GM18858 (cell line): ENCODE results near the gene MYNN.

Experiments used
- ATAC-seq: cut with Tn5 transposase; IDR thresholded peaks from one replicate; pipeline ENCODE4 v1.9.1; 2021; ENCODE audit not compliant: unreplicated experiment

MYNN gene

DNA sequence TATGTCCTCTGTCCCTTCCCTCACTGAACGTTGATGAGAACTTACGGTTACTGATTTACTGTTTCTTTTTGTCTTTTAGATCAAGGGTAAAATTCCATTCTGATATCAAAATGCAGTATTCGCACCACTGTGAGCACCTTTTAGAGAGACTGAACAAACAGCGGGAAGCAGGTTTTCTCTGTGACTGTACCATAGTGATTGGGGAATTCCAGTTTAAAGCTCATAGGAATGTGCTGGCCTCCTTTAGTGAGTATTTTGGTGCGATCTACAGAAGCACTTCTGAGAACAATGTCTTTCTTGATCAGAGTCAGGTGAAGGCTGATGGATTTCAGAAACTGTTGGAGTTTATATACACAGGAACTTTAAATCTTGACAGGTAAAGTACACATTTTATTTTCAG, 990 bp downstream of the MYNN start:
- ATAC-seq = no peak

- no peak for ATAC-seq
These were observed 4.6 kb downstream of the MYNN start for GRCh38 chr3:169777822-169778221.

GRCh38 chr3:169780742-169781141, 7.5 kb downstream of the MYNN start:
- no peak for ATAC-seq

DNA sequence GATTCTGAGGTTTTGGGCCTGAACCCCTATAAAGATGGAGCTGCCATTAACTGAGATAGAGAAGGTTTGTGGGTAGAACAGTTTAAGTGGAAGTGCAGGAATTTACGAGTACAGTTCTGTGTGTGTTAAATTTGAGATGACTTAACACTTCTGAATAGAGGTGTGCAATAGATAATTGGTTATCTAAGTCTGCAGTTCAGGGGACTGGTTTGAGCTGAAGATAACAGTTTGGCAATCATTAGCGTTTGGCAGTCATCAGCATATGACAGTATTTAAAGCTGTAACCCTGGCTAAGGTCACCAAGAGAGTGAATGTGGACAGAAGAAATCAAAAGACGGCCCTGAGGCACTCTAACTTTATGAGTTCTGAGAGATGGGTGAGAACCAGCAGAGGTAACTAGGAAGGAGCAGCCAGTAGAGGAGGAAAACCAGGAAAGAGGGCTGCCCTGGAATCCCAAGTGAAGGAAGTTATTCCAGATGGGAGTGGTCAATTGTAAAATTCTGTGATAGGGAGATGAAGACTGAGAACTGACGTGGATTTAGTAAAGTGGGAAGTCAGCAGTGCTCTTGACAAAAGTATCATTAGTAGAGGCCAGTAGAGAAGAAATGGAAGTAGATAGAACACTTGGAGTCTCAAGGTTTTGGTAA, 8.1 kb downstream of the MYNN start:
- no peak for ATAC-seq

- ATAC-seq = no peak
These were observed 13.9 kb downstream of the MYNN start for GRCh38 chr3:169787120-169787519.

DNA sequence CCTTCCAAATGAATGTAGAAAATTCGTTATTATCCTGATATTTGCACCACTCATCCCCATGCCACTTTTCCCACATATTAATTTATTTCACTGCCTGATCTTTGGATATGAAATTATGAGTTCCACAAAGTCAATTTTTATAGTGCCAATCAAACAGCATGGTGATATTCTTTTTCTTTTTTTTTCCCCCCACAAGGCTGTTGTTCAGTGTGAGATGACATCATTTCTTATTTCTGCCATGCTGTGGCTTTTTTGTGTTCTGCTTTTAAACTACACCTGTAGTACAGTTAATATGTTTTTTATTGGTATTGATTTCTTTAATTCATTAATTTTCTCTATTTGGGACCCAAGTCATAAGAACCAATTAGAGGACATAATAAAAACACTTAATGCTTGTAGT, 14.6 kb downstream of the MYNN start:
- ATAC-seq = no peak

DNA sequence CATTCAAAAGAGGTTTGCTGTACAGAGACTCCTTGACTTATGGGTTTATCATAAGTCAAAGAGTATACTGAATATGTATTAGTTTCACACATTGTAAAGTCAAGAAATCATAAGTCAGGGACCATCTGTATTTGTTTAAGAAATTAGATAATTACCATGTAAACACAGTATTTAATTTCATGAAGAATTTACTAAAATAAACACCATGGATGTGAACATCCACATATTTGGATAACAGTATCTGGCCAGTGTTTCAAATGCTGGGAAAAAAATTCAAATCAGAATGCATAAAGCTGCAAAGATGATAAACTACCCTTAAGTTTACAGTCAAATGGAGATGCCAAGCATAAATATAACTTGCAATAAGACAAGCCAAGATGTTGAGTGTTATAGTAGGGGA, 17.0 kb downstream of the MYNN start:
- ATAC-seq = no peak

DNA sequence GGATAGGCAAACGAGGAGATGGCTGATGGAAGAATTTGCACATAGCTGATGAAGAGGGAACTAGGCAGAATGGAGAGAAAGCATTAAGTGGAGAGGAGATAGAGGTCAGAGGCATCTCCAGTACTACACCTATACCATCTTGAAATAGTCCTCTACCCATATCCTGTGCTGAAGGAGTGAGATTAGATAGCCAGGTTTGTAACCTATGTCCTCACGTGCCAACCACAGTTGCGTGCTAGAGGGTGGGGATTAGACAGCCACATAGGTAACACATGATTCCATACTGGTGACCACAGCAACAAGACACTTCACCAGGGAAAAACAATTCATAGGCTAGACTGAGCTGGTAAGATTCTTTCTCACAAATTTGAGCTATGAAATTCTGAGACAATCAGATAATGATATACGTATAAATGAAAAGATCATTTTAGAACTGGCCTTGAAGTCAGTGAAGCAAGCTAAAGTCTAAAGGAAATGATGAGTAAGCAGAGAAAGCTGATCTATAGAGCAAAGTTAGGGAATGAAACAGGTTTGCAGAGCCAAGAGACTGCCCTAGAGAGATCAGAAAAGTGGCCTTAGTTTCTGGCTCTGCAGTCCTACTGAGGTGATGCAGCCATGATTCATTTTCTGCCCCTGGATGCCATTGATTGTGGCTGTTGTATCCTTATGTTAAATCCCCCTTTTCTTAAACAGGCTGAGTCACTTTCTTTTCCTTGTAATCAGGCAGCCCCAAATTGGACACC, 17.7 kb downstream of the MYNN start:
- ATAC-seq = no peak

GRCh38 chr3:169792359-169792758, 19.2 kb downstream of the MYNN start:
- ATAC-seq = no peak

DNA sequence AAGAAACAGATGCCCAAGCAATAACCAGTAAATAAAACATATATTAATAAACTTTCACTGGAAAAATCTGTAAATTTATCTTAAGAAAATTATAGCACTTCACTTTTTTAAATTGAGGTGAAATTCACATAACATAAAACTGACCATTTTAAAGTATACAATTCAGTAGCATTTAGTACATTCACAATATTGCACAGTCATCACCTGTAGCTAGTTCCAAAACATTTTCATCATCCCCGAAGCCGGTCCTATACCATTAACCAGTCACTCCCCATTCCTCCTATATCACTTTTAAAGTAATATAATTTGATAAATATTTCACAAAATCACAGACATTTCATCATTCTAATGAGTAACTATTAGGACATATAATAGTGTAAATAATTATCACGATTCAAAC, 31.5 kb downstream of the MYNN start:
- no peak for ATAC-seq

GRCh38 chr3:169809230-169809795, 36.1 kb downstream of the MYNN start:
- ATAC-seq = no peak

DNA sequence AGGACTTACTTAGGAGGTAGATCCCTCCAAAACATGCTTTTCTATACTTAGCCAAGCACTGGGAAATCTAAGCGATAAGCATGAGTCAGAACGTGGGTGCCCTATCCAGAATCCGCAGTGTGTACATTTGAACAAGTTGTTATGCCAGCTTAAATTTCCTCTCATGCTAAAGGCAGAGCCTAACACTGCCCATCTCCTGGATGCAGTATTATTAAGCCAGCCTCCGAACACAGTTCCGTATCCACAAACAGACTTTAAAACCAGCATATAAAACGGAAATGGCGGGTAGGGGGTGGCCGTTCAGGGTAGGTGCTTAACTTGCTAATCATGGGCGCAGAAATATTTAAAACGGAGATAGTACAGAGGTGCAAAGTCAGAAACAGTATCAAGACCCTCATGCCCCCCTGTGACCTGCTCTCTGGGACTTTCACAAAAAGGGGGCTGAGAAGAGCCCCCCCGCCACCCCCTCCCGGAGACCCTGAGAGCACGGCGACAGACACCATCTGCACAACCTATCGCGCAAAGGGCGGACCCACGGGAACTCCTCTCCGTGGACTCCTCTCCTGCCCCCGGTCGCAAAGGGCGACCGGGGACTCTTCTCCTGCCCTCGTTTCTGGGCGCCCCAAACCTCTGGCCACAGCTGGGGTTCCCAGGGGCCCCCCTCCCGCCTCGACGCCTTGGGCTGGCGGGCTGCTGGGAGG, 38.6 kb downstream of the MYNN start:
- no peak for ATAC-seq

DNA sequence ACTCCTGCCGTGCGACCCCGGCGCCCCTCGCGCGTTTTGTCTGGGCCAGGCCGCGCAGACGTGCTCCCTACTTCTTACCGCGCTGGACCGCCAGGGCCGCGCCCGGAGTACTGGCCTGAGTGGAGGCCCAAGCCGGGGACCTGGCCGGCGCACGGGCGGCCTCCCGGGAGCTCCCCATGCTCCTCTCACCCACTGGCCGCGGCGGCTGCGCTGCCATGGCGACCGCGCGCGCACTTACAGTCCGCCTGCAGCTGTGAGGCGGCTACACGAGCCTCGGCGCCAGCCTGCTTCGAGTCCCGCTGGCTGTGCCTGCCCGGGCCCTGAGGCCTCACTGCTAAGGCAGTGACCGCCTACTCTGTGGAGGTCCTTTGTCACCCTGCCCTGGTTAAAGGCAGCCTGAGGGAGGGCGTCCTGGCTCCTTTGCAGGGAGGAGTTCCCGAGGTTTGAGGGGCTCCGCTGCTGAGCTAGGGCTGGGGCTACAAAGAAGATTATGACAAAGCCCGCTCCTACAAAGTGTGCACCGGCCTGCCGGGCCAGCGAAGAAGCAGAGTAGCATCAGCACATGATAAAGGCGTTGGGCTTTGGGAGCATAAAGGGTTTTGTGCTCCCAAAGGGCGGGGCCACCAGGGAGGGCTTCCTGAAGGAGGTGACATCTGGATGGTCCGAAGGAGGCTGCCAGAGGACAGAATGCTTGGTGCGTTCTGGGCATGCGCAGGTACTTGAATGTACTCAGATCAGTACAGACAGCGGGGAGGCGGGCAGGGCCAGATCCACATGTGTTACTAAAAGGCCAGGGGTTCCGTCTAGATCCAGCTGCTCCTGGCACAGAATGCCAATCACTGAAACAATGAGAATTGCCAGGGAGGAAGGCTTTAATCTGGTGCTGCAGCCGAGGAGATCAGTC, 39.4 kb downstream of the MYNN start, which contains the start of the genes LRRC34 and LRRIQ4:
TSS of gene LRRC34 (minus strand) at position 573 of the 904 bp plus-strand sequence. CDS start at position 217, 356 bp downstream.
TSS of gene LRRIQ4 (plus strand) at position 539 of the 904 bp plus-strand sequence. CDS start 9,052 bp downstream, outside the sequence.
- peak; percentile 49 for ATAC-seq

DNA sequence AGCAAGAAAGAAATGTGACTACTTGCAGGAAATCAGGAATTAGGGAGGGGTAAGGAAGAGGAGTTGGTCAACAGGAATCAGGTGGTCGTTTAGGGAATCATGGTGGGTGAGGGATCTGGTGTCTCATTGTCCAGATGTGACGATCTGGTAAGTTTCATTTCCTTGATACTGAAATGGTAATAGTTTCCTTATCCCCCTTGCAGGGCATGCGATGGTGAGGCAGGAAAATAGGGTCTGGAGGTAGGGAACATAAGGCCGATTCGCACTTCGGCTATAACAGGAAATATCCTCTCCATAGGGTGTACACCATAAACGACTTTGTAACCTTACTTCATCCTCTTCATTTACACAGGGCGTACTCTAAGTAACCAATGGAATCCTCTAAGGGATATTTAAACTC, 40.1 kb downstream of the MYNN start:
- no peak for ATAC-seq

DNA sequence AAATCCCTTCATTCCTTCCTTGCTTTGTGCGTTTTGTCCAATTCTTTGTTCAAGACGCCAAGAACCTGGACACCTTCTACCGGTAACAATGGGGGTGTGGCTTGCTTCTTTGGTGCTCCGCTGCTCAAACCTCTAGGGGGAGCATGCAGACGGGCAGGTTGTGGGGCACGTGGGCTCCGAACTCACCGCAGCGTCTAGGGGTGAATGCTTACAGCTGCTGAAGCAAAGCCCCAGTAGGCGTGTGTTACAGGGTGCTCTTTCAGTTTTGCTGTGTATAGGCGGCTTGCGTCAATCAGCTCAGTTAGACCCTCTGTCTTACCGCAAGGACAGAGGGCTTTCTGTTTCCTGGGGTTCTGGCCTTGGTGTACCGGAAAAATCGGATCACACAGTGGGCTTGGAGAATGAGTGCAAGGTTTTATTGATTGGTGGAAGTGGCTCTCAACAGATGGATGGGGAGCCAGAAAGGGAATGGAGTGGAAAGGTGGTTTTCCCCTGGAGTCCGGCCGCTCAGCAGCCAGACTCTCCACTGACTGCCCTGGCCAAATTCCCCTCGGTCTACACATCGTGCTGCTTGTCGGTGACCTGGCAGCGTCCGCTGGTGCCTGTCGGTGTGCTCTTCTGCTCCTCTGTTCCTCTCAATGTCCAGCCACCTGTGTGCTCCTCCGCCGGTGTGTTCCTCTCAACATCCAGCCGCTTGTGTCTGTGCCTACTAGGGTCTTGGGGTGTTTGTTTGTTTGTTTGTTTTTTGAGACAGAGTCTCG, 40.7 kb downstream of the MYNN start:
- ATAC-seq = peak; percentile 85

- ATAC-seq = no peak
These were observed 42.5 kb downstream of the MYNN start for GRCh38 chr3:169815590-169816150.

- ATAC-seq = no peak
These were observed 45.1 kb downstream of the MYNN start for GRCh38 chr3:169818316-169818715.

DNA sequence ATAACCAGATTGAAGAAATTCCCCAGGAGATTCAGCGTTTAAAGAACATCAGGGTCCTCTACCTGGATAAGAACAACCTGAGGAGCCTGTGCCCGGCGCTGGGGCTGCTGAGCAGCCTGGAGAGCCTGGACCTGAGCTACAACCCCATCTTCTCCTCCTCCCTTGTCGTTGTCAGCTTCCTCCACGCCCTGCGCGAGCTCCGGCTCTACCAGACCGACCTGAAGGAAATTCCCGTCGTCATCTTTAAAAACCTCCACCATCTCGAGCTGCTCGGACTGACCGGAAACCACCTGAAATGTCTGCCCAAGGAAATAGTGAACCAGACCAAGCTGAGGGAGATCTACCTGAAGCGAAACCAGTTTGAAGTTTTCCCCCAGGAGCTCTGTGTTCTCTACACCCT, 48.9 kb downstream of the MYNN start:
- ATAC-seq = no peak

- no peak for ATAC-seq
These were observed 49.3 kb downstream of the MYNN start for GRCh38 chr3:169822540-169822939.
